ENCODE measurements around the gene RBM28. TPM values are rescaled to one million over a fixed set of nuclear protein-coding genes. Genes with fewer than 3 reads are reported as not detected.
A peak's percentile ranks its signal among the peaks of the same experiment; 100 is the strongest.

RBM28 gene, protein sequence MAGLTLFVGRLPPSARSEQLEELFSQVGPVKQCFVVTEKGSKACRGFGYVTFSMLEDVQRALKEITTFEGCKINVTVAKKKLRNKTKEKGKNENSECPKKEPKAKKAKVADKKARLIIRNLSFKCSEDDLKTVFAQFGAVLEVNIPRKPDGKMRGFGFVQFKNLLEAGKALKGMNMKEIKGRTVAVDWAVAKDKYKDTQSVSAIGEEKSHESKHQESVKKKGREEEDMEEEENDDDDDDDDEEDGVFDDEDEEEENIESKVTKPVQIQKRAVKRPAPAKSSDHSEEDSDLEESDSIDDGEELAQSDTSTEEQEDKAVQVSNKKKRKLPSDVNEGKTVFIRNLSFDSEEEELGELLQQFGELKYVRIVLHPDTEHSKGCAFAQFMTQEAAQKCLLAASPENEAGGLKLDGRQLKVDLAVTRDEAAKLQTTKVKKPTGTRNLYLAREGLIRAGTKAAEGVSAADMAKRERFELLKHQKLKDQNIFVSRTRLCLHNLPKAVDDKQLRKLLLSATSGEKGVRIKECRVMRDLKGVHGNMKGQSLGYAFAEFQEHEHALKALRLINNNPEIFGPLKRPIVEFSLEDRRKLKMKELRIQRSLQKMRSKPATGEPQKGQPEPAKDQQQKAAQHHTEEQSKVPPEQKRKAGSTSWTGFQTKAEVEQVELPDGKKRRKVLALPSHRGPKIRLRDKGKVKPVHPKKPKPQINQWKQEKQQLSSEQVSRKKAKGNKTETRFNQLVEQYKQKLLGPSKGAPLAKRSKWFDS
- 49.4 TPM for polyA plus RNA-seq (2013, experiment 1 of 2)
- 48.4 TPM for polyA plus RNA-seq (2013, experiment 2 of 2)

DNA sequence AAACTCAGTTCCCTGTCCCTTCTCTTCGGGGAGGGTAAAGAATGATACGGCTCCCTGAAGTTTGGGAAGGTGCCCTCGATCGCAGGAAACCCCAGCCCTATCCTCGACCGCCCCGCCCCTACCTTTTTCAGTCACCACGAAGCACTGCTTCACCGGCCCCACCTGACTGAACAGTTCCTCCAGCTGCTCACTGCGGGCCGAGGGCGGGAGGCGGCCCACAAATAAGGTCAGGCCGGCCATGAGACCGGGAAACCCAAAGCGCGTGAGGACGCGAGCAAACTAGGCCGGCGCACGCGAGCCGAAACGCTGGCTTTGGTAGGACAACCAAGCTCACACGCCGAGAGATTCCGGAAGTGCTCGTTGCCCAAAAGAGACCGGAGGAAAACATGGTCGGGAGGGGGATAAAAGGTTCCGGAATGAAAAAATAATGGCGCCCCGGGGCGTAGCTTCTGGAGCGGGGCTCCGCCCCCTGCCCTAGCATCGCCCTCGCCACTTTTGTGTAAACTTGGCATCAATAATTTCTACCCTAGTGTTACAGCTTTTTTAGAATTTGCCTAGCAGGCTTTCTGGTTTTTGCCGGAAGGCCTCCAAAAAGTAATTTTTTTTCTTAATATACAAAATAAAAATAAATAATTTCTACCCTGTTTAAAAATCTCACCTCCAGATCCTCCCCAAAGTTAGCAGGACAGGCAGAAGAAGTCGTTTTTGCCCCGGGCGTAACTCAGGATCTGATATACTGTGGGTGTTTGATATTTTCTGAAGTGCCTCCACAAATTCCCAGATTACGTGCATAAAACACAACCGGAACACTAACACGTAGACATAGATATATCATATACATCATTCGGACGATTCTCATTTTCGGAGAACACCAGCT, at the start of gene RBM28:
TSS of gene RBM28 (minus strand) at position 355 of the 877 bp plus-strand sequence. CDS start at position 240, 115 bp downstream.
- Histone ChIP-seq H3K18ac (ENCODE audit: low read length) (no peak within 1 kb of the TSS), H2AK5ac (ENCODE audit: low read length) (no peak within 1 kb of the TSS), H3K4me2 (ENCODE audit: low read length) (peak within 1 kb of the TSS; percentile 41), H3K23ac (ENCODE audit: low read length) (no peak within 1 kb of the TSS), H3K56ac (ENCODE audit: low read length) (peak within 1 kb of the TSS; percentile 99), H3K79me1 (ENCODE audit: low read length) (peaks cover 12% of the 10 kb centered on the region), H3K9ac (ENCODE audit: low read length) (peak within 1 kb of the TSS; percentile 93), H2BK120ac (ENCODE audit: low read depth, low read length) (no peak within 1 kb of the TSS), H2BK5ac (ENCODE audit: low read length) (no peak within 1 kb of the TSS), H3K36me3 (ENCODE audit: control insufficient read depth, insufficient read depth, low read length) (peaks cover 3% of the 10 kb centered on the region), H3K27ac (ENCODE audit: low read depth, low read length) (peak within 1 kb of the TSS; percentile 37), H3K27me3 (ENCODE audit: insufficient read depth, low read length, poor library complexity) (no peaks in the 10 kb centered on the region), H3K4ac (ENCODE audit: low read depth, low read length) (no peak within 1 kb of the TSS), H3K79me2 (ENCODE audit: control insufficient read depth, insufficient read depth, low read length) (peaks cover 24% of the 10 kb centered on the region), H3K4me1 (ENCODE audit: control insufficient read depth, low read depth, low read length) (peaks cover 3% of the 10 kb centered on the region), H4K5ac (ENCODE audit: low read length) (peak within 1 kb of the TSS; percentile 96), H4K8ac (ENCODE audit: low read depth, low read length) (no peak within 1 kb of the TSS), H3K4me3 (ENCODE audit: low read length) (peak within 1 kb of the TSS; percentile 59), H2BK15ac (replicated peaks; ENCODE audit: low read depth) (no peak within 1 kb of the TSS)
- peak; percentile 95 for DNase-seq
- WGBS (ENCODE audit: extremely low coverage, insufficient coverage, low lambda C conversion rate): no CpG with 5 or more reads among the region's 49 CpGs

- Histone ChIP-seq H3K27me3 (ENCODE audit: insufficient read depth, low read length, poor library complexity) (no peaks in the 10 kb centered on the region), H3K79me1 (ENCODE audit: low read length) (no peaks in the 10 kb centered on the region), H3K79me2 (ENCODE audit: control insufficient read depth, insufficient read depth, low read length) (no peaks in the 10 kb centered on the region), H3K4me1 (ENCODE audit: control insufficient read depth, low read depth, low read length) (no peaks in the 10 kb centered on the region), H4K8ac (ENCODE audit: low read depth, low read length) (no peak overlapping the region), H3K27ac (ENCODE audit: low read depth, low read length) (no peak overlapping the region), H2BK120ac (ENCODE audit: low read depth, low read length) (no peak overlapping the region), H3K18ac (ENCODE audit: low read length) (no peak overlapping the region), H3K56ac (ENCODE audit: low read length) (no peak overlapping the region), H2AK5ac (ENCODE audit: low read length) (no peak overlapping the region), H3K4me2 (ENCODE audit: low read length) (no peak overlapping the region), H2BK5ac (ENCODE audit: low read length) (no peak overlapping the region), H3K9ac (ENCODE audit: low read length) (no peak overlapping the region), H3K4ac (ENCODE audit: low read depth, low read length) (no peak overlapping the region), H3K23ac (ENCODE audit: low read length) (no peak overlapping the region), H2BK15ac (replicated peaks; ENCODE audit: low read depth) (no peak overlapping the region), H4K5ac (ENCODE audit: low read length) (no peak overlapping the region), H3K4me3 (ENCODE audit: low read length) (no peak overlapping the region), H3K36me3 (ENCODE audit: control insufficient read depth, insufficient read depth, low read length) (no peaks in the 10 kb centered on the region)
- WGBS (ENCODE audit: extremely low coverage, insufficient coverage, low lambda C conversion rate): no CpG with 5 or more reads among the region's 18 CpGs
- no peak for DNase-seq
Measured at GRCh38 chr7:128392446-128393327, 49.0 kb upstream of the RBM28 start.

- Histone ChIP-seq H2BK120ac (ENCODE audit: low read depth, low read length) (no peak overlapping the region), H2AK5ac (ENCODE audit: low read length) (no peak overlapping the region), H3K4ac (ENCODE audit: low read depth, low read length) (no peak overlapping the region), H2BK5ac (ENCODE audit: low read length) (no peak overlapping the region), H4K5ac (ENCODE audit: low read length) (no peak overlapping the region), H3K27me3 (ENCODE audit: insufficient read depth, low read length, poor library complexity) (no peaks in the 10 kb centered on the region), H3K56ac (ENCODE audit: low read length) (no peak overlapping the region), H4K8ac (ENCODE audit: low read depth, low read length) (no peak overlapping the region), H3K36me3 (ENCODE audit: control insufficient read depth, insufficient read depth, low read length) (no peaks in the 10 kb centered on the region), H3K4me3 (ENCODE audit: low read length) (no peak overlapping the region), H3K79me1 (ENCODE audit: low read length) (no peaks in the 10 kb centered on the region), H3K23ac (ENCODE audit: low read length) (no peak overlapping the region), H3K79me2 (ENCODE audit: control insufficient read depth, insufficient read depth, low read length) (no peaks in the 10 kb centered on the region), H3K18ac (ENCODE audit: low read length) (no peak overlapping the region), H2BK15ac (replicated peaks; ENCODE audit: low read depth) (no peak overlapping the region), H3K9ac (ENCODE audit: low read length) (no peak overlapping the region), H3K4me2 (ENCODE audit: low read length) (no peak overlapping the region), H3K27ac (ENCODE audit: low read depth, low read length) (no peak overlapping the region), H3K4me1 (ENCODE audit: control insufficient read depth, low read depth, low read length) (no peaks in the 10 kb centered on the region)
- no peak for DNase-seq
- WGBS (ENCODE audit: extremely low coverage, insufficient coverage, low lambda C conversion rate): no CpG with 5 or more reads among the region's 7 CpGs
Measured at GRCh38 chr7:128391805-128392204, 48.1 kb upstream of the RBM28 start.

- Histone ChIP-seq H3K36me3 (ENCODE audit: control insufficient read depth, insufficient read depth, low read length) (no peaks in the 10 kb centered on the region), H3K27me3 (ENCODE audit: insufficient read depth, low read length, poor library complexity) (no peaks in the 10 kb centered on the region), H3K79me1 (ENCODE audit: low read length) (no peaks in the 10 kb centered on the region), H3K79me2 (ENCODE audit: control insufficient read depth, insufficient read depth, low read length) (no peaks in the 10 kb centered on the region), H3K4me2 (ENCODE audit: low read length) (no peak overlapping the region), H3K4ac (ENCODE audit: low read depth, low read length) (no peak overlapping the region), H3K18ac (ENCODE audit: low read length) (no peak overlapping the region), H3K23ac (ENCODE audit: low read length) (no peak overlapping the region), H3K27ac (ENCODE audit: low read depth, low read length) (no peak overlapping the region), H3K9ac (ENCODE audit: low read length) (no peak overlapping the region), H2BK5ac (ENCODE audit: low read length) (no peak overlapping the region), H3K4me3 (ENCODE audit: low read length) (no peak overlapping the region), H2BK120ac (ENCODE audit: low read depth, low read length) (no peak overlapping the region), H4K5ac (ENCODE audit: low read length) (no peak overlapping the region), H3K4me1 (ENCODE audit: control insufficient read depth, low read depth, low read length) (no peaks in the 10 kb centered on the region), H3K56ac (ENCODE audit: low read length) (no peak overlapping the region), H2BK15ac (replicated peaks; ENCODE audit: low read depth) (no peak overlapping the region), H2AK5ac (ENCODE audit: low read length) (no peak overlapping the region), H4K8ac (ENCODE audit: low read depth, low read length) (no peak overlapping the region)
- WGBS (ENCODE audit: extremely low coverage, insufficient coverage, low lambda C conversion rate): no CpG with 5 or more reads among the region's 3 CpGs
- DNase-seq: no peak
Measured at GRCh38 chr7:128390871-128391565, 47.3 kb upstream of the RBM28 start.
